8988T (cell line): ENCODE data around the gene ATG10.
"Not testable (repeated sequence)": the region's sequence is repeated elsewhere in the genome, so short reads cannot be mapped to it uniquely, and the experiment has no call there.

Source experiments
- DNase-seq: peaks from one replicate; pipeline ENCODE4 v3.0.0; 2011

ATG10 gene

DNA sequence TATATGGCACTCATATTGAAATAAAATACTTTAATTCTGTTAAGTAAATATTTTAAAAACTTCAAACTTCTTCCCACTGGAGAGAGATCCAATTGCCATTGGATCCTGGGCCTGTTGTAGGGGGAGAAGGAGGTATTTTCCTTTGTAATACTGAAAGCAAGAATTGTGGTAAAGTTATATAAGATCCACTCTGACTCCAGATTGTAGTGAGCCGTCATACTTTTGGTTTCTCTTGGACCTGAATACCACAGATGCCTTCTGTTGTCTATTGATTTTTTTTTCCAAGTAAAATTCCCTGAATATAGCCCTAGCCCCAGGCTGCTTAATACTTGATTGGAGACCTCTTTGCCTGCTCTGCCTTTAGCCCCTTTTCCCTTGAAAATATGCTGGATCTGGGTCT is 86.9 kb downstream of the ATG10 start:
- no peak for DNase-seq

DNA sequence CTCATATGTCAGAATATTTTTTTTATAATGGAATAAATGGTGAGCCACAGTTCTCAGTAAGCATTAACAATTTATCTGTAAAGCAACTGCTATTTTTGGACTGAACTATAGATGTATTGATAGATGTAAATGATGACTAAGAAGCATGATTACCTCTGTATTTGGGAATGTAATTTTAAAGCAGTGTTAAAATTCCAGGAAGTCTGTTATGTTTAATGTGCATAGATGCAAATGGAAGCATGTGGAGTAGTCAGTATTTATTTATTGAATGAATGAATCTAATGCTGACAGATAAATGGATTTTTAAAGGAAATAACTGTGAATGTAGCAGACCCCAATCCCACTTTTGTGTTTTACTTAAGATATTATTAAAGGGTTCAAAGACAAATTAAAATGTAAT is 95.0 kb downstream of the ATG10 start:
- DNase-seq, result no peak

DNA sequence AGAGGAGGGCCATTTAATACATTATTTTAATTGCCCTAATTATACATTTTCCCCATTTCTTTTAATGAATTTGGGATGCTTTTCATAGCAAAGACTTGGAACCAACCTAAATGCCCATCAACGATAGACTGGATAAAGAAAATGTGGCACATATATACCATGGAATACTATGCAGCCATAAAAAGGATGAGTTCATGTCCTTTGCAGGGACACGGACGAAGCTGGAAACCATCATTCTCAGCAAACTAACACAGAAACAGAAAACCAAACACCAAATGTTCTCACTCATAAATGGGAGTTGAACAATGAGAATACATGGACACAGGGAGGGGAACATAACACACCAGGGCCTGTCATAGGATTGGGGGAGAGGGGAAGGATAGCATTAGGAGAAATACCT is 96.2 kb downstream of the ATG10 start:
- DNase-seq, result not testable (repeated sequence)

DNA sequence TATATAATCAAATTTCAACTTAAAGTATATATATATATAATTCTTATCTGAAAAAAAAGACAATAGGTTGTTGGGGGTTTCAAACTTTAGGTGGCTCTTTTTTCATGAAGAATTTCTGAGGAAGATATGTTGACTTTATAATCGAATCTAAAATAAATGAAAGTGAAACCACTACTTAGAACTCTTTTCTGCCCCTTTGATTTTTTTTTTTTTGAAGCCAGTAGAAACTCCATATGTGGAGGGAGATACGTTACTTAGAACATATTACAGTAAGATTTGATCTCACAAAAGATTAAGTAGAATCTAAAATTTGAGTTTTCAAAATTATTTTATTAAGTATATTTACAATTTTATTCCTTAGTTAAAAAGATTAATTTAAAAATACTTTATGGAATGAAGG is 96.9 kb downstream of the ATG10 start:
- no peak for DNase-seq

DNA sequence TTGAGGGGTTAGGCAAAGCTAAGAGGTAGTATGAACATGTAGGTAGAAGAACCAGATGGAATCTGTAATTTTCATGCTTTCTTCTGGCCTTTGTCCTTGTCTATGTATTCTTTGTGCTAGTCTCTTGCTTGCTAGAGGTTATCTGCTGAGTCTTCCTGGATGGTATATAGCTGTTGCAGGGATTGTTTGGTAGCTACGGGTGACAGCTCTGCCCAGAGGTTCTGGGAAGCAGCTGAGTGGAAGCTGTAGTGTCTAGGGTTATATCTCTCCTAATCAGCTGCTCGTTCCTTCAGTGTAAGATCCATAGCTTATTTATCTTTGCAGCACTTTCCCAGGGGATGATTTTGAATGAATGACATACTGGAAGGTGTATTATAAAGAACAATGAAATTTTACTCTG is 100.3 kb downstream of the ATG10 start:
- no peak for DNase-seq

DNA sequence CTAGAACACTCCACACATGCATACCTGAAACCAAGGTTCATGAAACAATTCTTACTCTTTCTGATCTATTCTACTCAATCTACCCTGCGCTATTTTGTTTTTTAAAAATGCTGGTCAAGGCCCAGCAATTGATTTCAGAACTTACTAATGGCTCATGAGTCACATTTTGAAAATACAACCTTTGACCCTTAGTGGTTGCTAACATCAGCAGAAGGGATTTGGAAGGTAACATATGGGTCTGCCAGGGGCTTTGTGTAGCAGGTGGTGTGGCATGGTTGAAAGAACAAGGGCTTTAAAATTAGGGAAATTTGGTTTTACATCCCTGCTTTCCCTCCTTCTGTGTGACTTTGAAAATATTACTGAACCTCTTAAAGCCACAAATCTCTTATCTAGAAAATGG is 101.4 kb downstream of the ATG10 start:
- no peak for DNase-seq

DNA sequence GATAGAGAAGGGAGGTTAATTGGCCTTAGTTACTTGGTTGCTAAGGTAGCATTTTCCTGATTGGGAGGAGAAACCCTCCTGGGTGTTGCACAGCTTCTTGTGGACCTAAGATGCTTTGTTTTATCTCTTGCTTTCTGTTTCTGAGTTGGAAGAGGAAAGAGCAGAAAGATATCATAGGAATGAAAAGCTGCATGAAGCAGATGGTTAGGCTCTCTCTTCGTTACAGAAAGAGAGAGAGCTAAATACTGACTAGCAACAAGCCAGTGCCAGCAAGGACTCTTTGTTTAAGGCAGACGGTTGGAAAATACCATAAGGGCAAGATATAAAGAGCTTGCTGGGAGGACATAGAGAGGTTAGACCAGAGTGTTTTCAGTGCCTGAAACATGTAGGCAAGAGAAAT is 103.1 kb downstream of the ATG10 start:
- no peak for DNase-seq

DNA sequence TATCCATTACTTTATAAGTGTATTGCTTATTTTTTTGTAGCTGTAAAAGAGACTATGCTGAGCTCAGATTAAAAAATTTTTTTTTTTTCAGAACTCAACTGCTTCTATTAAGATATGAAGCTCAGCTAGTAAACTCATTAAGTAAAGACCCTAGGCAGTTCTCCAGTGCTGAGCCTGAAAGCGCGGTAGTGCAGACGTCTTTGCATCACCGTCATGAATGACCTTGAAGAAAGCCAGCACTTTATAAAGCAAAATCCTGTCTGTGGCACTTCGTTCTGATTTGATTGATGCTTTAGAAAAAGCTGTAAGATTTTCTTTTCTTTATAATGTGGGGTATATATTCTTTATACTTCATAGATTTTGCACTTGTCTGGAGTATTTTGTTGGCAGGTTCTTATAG is 105.7 kb downstream of the ATG10 start:
- no peak for DNase-seq

DNA sequence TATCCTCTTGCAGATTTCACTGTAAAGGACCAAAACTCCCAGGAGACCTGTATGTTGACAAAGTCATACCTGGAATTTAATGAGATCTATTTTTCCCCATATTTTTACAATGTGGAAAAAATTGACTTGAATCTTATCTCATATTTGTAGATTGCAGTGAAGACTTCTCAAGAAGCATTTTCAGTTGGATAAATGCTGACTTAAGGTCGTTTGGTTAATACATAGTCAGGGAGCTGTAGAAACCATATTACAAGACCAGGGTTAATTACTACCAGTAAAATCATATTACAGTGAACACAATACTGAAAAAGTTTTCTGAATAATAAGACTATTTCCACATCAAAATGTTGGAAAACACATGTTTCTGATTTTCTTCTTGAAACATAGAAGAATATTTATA is 119.8 kb downstream of the ATG10 start:
- DNase-seq, result no peak

DNA sequence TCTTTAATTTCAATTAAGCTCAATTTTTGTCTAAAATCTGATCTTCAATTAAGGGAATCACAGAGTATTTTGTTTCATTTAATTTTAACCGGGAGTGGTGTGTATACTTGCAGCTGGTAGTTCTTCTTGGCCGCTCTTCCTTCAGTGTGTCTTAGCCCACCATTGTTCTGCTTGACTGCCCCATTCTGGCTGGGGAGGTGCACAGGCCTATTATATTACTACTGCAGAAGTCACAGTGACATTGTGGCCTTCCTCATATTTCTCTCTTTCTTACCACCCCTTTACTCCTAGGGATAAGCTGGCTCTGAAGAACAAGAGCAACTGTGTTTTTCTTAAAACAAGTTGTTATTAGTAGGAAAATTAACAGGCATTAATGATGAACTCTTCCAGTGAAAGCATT is 123.7 kb downstream of the ATG10 start:
- DNase-seq, result no peak

DNA sequence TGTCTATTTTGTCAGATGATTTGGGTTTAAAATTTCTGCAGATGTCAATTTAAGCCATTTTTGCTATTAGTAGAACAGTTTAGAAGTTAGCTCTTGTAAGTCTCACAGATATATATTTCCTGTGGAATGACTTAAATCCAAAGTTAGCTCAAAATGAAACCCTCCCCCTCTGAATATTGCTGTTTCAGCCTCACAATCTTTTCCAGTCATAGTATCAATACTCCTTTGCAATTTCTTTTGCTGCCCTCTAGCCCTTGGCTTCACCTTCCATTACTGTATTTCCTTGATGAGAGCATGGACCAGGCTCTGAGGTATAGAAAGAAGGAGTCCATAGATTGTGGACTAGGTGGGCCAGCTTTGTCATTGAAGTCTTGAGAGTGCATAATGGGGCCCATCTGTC is 124.4 kb downstream of the ATG10 start:
- DNase-seq, result no peak

DNA sequence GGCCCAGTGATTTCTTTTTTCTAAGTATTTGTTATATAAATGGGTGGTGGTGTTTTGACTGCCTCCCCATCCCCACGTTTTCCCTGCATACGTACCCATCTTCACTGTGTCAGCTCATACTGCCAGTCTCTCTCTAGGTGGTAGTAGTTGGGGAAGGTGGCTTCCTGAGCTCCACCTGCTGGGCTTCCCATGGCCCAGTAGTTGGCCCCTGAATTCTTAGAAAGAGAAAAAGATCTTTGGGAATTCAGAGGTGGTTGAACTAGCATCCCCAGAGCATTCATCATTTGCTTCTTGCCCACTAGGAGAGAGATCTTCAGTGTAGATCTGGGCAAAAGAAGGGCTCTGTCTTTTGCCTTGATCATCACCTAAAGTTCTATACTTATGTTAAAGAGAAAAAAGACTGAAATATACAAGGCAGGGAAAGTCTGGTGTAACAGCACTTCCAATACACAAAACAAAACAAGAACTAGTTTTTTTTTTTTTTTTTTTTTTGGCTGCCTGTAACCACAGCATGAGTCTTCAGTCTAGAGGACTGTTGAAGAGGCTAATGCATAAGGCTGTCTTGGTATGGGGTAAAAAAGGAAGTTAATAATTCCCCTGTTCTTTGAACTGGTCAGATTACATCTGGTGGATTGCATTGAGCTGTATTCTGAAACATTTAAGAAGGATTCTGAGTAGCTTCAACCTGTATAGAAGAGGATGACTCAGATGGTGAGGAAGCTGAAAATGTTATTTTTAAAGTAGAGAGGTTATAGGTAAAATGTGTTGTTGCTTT is 128.7 kb downstream of the ATG10 start:
- DNase-seq, result no peak

DNA sequence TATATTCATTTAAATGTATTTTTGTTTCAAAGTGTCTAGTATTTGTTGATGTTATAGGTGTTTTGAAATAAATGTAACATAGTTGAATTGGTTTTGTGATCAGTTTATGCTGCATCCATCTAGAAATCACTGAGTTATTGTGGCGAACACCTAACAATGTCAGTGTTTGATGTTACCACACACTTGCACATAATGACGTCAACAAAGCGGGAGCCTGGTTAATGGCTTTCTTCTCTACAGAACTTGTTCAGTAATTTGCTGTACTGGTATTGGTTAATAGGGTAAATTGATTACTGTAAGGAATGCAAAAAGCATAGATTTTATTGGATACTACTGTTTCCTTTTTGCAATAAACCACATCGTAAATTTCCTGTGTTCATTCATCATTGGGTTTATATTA is 133.0 kb downstream of the ATG10 start:
- no peak for DNase-seq

DNA sequence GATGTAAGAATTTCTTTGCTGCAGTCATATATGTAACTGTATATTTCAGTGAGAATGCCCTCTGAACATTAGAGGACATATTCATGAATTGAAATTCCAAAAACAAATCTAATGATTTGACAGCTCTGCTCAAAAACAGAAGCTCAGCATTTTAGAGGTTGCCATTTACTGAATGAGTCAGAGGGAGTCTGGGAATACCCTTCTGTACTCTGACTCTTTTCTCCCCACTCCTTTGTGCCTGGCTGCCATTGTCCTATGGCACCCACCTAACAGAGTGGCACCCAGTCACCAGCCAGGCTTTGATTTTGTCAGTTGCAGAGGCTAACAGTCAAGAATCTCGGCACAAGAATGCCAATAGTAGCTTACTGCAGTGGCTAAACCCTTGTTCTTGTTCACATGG is 133.6 kb downstream of the ATG10 start:
- DNase-seq, result no peak

DNA sequence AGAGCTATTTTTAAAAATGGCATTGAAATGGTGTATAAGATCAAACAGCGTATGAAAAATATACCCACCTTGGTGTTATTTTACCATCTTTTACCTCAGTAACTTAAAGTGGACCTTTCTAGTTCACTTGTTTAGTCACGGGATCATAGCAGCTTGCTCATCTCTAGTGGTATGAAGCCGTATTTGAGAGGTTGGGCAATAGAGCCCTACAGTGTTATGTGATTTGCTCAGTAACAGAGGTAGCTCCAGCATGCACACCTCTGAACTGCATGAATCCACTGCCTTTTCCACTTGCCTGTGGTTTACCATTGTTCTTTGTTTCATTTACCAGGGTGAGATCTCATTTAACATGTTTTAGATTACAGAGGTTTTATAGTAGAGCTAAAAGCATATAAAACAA is 134.4 kb downstream of the ATG10 start:
- DNase-seq, result no peak

DNA sequence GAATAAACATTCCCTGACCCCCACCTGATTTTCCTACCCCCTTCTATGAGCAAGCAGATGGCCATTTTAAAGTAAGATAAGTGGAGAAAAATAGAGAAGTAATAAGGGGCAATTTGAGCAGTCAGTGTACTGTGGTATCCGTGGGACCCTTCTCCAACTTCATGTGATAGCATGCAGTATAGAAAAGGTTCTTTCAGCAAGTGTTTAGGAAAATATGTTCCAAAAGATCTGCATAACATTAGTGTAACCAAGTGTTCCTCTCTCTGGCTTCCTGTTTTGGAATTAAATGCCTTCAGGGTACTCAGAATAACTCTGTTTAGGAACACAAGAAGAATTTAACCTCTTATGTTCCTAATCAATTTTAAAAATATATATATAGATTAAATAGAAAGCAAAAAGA is 134.9 kb downstream of the ATG10 start:
- DNase-seq, result no peak

DNA sequence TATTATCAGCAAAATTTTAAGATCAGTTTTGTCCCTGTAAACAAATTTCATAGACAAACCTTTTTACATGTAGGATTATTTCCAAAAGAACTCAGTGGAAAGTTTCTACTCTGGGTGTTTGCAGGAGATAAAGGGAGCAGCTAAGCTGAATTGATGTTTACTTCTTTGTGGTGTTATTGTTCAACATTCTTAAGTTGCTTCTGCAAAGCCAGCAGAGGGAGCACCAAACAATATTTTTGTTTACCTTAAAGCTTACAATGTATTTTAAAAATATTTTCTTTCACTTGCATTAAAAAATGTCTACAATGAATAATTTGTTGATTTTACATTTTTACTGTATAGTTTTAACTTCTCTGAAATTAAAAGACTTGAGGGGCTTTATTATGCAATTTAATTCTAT is 135.4 kb downstream of the ATG10 start:
- no peak for DNase-seq

DNA sequence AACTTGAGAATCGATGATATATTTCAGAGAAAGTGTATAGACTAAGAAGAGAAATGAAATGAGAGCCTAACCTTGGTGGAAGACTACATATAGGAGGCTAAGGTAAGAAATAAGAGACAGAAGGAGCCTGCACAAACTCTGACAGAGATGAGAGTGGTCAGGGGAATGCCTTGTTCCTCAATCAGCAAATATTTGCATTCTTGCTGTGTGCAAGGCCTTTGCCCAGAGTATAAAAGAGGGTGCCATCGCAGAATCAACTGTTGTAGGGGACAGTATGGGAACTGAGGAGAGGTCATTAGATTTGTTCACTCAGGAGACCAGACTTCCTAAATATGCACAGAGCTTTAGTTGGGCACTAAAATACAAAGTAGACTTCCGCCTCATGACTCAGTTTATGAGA is 137.2 kb downstream of the ATG10 start:
- no peak for DNase-seq

DNA sequence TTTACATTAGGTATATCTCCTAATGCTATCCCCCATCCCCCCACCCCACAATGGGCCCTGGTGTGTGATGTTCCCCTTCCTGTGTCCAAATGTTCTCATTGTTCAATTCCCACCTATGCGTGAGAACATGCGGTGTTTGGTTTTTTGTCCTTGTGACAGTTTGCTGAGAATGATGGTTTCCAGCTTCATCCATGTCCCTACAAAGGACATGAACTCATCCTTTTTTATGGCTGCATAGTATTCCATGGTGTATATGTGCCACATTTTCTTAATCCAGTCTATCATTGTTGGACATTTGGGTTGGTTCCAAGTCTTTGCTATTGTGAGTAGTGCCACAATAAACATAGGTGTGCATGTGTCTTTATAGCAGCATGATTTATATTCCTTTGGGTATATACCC is 138.1 kb downstream of the ATG10 start:
- DNase-seq, result not testable (repeated sequence)

DNA sequence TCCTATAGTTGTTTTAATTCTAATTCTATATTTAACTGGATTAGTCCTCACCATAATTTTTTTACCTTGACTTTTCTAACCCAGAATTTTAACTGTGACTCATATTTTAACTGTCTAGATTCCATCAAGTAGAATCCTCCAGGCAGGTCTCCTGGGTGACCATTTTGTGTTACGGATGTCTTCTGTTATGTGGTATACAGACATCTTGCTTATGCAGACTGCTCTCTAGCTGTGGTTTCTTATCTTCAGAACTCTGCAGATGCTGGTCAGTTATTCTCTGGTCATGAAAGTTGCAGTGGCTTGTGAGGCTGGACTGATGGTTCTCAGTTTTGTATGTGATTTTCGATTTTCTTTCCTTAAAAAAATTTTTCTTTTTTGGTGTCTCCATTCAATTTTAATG is 139.4 kb downstream of the ATG10 start:
- DNase-seq, result no peak

DNA sequence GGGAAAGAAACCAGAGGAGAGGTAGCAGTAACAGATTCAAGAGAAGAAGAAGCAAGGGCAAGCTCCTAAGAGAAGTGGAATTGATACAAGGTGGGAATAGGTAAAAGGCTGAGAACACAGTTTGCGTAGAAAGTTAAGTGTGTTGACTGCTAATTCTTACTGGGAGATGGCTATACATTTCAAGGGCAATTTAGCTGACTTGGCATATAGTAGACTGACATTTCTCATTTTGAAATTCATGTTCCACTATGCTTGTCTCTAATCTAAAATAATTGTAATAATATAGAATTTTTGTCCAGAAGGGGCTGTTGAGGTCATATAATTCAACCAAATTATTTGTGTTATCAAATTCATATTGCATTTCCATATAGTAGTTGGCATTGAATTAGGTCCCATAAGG is 144.0 kb downstream of the ATG10 start:
- no peak for DNase-seq

DNA sequence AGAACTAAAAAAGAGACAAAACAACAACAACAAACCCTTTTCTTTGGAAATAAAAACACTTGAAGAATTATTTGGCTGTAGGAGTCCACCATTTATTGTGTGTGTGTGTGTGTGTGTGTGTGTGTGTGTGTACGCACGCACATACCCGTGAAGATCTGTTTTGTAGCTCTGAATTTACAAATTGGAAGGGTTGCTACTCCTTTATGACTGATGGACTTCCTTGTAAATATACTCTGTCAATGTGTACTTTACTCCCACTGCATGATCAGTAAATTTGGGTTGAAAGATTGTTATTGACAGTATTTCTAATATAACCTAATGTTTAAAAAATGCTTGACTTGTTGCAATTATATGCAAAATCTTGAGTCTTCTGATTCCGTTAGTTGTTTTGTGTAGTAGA is 148.1 kb downstream of the ATG10 start:
- DNase-seq, result no peak

DNA sequence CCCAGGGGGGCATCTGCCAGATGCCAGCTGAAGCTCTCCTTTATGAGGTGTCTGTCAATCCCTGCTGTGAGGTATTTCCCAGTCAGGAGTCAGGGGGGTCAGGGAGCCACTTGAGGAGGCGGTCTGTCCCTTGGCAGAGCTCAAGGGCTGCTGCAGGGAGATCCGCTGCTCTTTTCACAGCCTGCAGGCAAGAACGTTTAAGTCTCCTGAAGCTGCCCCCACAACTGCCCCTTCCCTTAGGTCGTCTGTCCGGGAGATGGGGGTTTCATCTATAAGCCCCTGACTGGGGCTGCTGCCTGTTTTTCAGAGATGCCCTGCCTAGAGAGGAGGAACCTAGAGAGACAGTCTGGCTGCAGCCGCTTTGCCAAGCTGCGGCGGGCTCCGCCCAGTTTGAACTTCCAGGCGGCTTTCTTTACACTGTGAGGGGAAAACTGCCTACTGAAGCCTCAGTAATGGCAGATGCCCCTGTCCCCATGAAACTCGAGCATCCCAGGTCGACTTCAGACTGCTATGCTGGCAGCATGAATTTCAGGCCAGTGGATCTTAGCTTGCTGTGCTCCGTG is 158.0 kb downstream of the ATG10 start:
- DNase-seq, result no peak

DNA sequence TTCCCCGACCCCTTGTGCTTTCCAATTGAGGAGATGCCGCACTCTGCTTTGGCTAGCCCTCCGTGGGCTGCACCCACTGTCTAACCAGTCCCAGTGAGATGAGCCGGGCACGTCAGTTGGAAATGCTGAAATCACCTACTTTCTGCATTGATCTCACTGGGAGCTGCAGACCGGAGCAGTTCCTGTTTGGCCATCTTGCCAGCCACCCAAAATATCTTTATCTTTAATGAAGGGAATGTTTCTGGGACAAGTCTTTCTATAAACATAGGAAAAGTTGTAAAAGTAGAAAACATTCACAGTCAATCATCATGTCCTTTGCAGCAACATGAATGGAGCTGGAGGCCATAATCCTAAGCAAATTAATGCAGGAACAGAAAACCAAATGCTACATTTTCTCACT is 158.8 kb downstream of the ATG10 start:
- DNase-seq, result no peak

DNA sequence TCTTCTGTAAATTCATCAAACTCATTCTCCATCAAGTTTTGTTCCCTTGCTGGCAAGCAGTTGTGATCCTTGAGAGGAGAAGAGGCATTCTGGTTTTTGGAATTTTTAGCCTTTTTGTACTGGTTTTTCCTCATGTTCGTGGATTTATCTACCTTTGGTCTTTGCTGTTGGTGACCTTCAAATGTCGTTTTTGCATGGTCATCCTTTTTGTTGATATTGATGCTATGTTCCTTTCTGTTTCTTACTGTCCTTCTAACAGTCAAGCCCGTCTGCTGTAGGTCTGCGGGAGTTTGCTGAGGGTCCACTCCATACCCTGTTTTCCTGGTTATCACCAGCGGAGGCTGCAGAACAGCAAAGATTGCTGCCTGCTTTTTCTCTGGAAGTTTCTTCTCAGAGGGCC is 165.4 kb downstream of the ATG10 start:
- no peak for DNase-seq
